T-helper 1 cell treated with Interleukin-12 subunit alpha and Interleukin-12 subunit beta and Interleukin-4 antibody, amounts not matched to agents 30 ng/mL and 1 ng/mL, for 36 hours (primary cell): ENCODE results near the gene BABAM2. TPM values are rescaled to one million over a fixed set of nuclear protein-coding genes. Genes with fewer than 3 reads are reported as not detected.
"Not testable (repeated sequence)": the region's sequence is repeated elsewhere in the genome, so short reads cannot be mapped to it uniquely, and the experiment has no call there.

ENCODE experiments used
- intact Hi-C: fragments of 100-400 bp; cut with micrococcal nuclease; formaldehyde crosslinking; loops from one replicate; pipeline ENCODE4 v1.15.1; 2024
- total RNA-seq: library from RNA; stranded (reverse); gene quantifications from 2 replicates; pipeline ENCODE4 v1.2.3, GENCODE V29; 2022

Gene BABAM2
- total RNA-seq, 1 donor from 2014 or later = 40.8 TPM

- intact Hi-C loops = no loop called here
Measured at GRCh38 chr2:28319118-28320008, 428.8 kb downstream of the BABAM2 start.

- intact Hi-C loops = no loop called here
Measured at GRCh38 chr2:28320009-28320365, 429.5 kb downstream of the BABAM2 start.

GRCh38 chr2:28320371-28320770 is 429.8 kb downstream of the BABAM2 start:
- intact Hi-C loops = no loop called here

GRCh38 chr2:28321426-28321825 is 430.9 kb downstream of the BABAM2 start:
- intact Hi-C loops = no loop called here

GRCh38 chr2:28322051-28322450 is 431.5 kb downstream of the BABAM2 start:
- intact Hi-C loops = no loop called here

- intact Hi-C loops = no loop called here
Measured at GRCh38 chr2:28322456-28322855, 431.9 kb downstream of the BABAM2 start.

- intact Hi-C loops = no loop called here
Measured at GRCh38 chr2:28322981-28323396, 432.5 kb downstream of the BABAM2 start.

GRCh38 chr2:28325173-28325566 is 434.6 kb downstream of the BABAM2 start:
- intact Hi-C loops = no loop called here

- intact Hi-C loops = no loop called here
Measured at GRCh38 chr2:28325567-28326468, 435.3 kb downstream of the BABAM2 start.

- intact Hi-C loops = no loop called here
Measured at GRCh38 chr2:28326469-28326805, 435.9 kb downstream of the BABAM2 start.

GRCh38 chr2:28326881-28327505 is 436.5 kb downstream of the BABAM2 start:
- intact Hi-C loops = no loop called here

- intact Hi-C loops = no loop called here
Measured at GRCh38 chr2:28327581-28327955, 437.0 kb downstream of the BABAM2 start.

- intact Hi-C loops = no loop called here
Measured at GRCh38 chr2:28327956-28328922, 437.7 kb downstream of the BABAM2 start.

GRCh38 chr2:28329184-28329583 is 438.7 kb downstream of the BABAM2 start:
- intact Hi-C loops = no loop called here

- intact Hi-C loops = not testable (repeated sequence)
Measured at GRCh38 chr2:28330722-28331121, 440.2 kb downstream of the BABAM2 start.

GRCh38 chr2:28331797-28332196 is 441.3 kb downstream of the BABAM2 start:
- intact Hi-C loops = not testable (repeated sequence)

- intact Hi-C loops = no loop called here
Measured at GRCh38 chr2:28332696-28333095, 442.2 kb downstream of the BABAM2 start.

GRCh38 chr2:28333606-28334526 is 443.3 kb downstream of the BABAM2 start:
- intact Hi-C loops = no loop called here

GRCh38 chr2:28334527-28334894 is 444.0 kb downstream of the BABAM2 start:
- intact Hi-C loops = no loop called here

GRCh38 chr2:28335265-28335664 is 444.7 kb downstream of the BABAM2 start:
- intact Hi-C loops = not testable (repeated sequence)
